Hematopoietic multipotent progenitor cell treated with erythropoietin and hydrocortisone succinate and interleukin-3 and kit ligand, for 8 days (in vitro differentiated cells): ENCODE measurements around the gene C2orf81.
A peak's percentile ranks its signal among the peaks of the same experiment; 100 is the strongest.
"Not testable (repeated sequence)": the region's sequence is repeated elsewhere in the genome, so short reads cannot be mapped to it uniquely, and the experiment has no call there.

Experiments used
- DNase-seq: peaks from one replicate; pipeline ENCODE4 v3.0.0-alpha.2; 2015

C2orf81 gene

DNA sequence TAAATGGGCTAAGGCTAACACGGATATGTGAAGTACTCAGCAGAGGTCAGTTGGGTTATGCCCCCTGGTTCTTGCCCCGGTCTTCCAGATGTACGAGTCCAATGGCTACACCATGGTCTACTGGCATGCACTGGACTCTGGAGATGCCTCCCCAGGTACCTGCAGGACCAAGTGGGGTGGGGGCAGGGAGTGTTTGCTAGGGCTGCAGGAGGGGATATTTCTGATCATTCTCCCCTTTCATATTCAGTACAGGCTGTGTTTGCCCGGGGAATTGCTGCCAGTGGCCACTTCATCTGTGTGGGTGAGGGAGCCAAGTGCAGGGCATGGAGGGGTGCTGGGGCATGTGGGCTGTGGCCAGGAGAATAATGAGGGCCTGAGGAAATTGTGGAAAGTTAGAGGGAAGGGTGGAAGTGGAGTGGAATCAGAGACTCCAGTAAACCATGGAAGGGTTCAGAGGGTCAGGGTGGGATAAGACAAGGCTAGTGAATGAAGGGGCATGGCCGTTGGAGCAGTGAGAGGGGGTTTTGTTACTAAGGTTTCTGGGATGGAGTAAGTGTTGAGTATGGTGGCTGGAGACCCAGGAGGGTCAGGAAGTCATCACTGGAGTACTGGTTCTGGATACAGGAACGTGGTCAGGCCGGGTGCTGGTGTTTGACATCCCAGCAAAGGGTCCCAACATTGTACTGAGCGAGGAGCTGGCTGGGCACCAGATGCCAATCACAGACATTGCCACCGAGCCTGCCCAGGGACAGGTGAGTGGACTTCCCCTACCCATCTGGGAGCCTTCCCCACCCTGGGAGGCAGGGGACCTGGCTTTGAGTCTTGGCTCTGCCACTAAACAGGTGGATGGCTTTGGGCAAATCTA lies 2.0 kb upstream of the C2orf81 start:
- no peak for DNase-seq

DNA sequence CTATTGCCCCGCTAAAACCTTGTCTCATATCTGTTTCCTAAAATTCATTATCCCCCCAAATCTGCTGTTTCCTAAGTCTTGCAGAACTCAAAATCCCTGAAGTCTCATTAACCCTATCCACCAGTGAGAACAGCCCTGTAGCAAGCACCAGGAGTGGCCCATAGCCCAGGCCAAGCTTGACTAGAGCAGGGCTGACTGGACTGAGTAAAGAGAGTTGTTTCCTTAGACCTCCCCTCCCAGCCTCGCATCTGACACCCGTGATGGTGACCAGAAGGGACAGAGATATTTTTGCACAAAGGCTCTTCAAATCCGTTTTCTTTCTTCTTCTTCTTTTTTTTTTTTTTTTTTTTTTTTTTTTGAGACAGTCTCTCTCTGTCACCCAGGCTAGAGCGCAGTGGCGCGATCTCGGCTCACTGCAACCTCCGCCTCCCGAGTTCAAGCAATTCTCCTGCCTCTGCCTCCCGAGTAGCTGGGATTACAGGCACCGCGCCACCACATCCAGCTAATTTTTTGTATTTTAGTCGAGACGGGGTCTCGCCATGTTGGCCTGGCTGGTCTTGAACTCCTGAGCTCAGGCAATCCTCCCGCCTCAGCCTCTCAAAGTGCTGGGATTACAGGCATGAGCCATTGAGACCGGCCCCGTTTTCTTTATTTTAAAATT lies 846 bp downstream of the C2orf81 start:
- not testable (repeated sequence) for DNase-seq

DNA sequence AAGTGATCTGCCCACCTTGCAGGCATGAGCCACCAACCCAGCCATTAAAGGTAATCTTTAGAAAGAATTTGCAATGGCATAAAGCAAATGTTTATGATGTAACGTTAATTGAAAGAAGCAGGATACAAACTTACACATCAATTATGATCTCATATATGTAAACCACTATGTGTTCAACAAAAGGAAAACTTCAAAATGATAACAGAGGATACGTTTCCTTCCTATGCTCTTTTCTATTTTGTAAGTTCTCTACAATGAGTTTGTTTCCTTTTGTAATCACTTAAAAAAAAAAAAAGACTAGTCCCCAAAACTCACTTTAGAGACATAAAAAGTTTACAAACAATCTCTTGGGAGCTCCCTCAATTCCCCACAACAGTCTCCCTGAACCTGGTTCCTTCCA lies 1.4 kb downstream of the C2orf81 start:
- DNase-seq = no peak

DNA sequence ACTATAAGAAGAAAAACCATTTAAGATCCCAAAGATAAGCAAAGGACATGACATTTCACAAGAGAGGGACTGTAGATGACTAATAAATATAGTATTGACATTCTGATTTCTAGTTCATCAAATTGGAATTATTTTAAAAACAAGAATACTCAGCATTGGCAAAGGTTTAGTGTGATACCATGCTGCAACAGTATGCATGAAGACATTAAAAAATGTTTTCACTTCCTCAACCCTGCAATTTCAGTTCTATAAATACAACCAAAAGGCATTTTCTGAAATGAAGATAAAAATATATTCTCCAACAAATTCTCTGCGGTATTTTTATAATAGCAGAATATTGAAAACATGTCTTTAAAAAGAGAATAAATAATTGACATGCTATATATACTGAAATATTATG lies 2.1 kb downstream of the C2orf81 start:
- no peak for DNase-seq

DNA sequence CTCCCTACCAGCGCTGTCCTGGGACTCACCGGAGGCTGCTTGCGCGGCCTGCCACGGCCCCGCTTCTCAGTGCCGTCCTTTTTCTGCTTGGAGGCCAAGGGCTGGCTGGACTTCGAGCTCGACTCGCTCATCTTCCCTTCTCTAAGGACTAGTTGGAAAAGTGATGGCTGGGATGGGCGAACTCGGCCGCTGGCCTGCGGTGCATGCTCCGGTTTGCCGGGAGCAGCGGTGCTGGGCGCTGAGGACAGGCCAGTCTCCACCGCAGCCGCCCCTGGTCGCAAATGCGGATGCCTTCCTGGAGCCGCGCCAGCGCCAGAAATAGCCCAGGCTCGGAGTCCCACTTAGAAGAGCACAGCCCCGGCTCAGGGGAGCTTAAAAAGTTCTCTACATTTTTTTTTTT lies 3.1 kb downstream of the C2orf81 start:
- DNase-seq = no peak

DNA sequence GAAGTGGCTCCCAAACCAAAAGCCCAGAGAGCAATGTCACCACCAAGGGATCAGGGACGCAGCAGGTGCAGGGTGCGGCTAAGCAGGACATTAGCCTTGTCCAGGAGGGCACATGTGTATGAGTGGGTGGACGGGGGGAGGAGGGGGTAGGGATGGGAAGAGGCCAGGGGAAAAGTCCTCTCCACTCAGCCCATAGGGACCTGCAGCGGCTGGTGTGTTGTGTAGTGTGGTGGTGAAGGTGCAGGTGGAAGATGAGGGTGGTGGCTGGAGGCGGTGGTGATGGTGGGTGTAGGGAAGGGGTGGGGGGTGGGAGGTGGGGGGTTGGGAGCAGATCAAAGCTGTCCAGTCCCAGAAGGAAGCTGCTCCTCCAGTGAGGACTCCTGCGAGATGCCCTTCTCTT lies 3.7 kb downstream of the C2orf81 start:
- no peak for DNase-seq

DNA sequence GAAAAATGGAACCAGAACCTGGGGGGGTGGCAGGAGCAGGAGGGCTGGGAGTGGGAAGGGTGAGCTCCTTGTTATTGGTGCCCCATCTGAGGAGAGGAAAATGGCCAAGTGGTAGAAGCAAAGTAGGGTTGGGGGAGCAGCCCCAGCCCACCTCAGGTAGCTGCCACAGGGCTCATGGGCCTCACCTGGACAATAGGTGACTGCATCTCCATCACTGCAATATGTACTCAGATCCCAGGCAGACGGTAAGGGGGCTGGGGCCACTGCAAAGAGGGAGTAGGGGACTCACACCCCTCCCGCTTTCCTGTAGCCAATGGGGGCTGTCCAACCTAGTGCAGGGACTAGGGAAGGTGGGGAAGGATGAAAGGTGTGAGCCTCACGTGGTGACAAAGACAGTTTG lies 4.2 kb downstream of the C2orf81 start:
- DNase-seq = no peak

DNA sequence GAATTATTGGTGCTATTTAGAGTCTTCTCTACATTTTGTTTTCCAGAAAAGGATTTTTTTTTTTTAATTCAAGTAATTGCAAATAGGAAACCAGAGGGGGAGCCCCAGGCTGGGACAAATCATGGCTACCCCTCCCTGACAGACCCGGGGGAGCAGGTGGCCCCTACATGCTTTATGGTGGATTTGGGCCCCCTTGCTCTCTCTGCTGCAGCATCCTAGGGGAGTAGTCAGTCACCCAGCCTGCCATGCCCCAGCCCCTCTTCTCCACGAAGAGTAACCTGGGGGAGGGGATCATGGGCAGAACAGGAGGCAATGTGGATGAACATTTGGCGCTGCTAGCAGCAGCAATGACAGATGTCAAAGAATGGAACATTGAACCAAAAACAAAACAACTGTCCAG lies 4.6 kb downstream of the C2orf81 start:
- DNase-seq = peak; percentile 22

DNA sequence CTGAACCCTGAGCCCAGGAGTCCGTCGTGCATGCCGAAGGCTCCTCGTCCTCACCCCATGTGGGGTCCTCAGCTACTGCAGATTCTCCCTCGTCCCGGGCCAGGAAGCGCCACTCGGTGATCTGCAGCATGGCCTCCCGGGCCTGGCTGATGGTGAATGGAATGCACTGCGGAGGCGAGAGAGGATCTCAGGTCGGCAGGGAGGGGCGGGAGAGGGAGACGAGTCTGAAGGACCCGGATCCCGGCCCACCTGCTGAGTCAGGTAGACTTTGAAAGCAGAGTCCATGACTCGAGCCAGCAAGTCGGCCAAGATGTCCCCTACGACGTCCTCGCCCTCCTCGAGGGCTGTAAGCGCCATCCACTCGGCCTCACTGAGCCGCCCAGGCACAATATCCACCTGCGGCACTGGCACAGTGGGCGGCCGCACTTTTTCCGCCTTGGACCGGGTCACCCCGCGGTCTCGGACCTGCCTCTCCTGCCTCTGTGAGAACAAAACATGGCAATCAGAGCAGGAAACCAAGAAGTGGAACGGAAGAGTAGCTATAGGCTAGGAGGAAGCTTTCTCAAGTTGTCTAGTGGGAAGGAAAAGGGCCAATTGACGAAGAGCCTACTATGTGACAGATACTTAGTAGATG lies 5.5 kb downstream of the C2orf81 start:
- no peak for DNase-seq

DNA sequence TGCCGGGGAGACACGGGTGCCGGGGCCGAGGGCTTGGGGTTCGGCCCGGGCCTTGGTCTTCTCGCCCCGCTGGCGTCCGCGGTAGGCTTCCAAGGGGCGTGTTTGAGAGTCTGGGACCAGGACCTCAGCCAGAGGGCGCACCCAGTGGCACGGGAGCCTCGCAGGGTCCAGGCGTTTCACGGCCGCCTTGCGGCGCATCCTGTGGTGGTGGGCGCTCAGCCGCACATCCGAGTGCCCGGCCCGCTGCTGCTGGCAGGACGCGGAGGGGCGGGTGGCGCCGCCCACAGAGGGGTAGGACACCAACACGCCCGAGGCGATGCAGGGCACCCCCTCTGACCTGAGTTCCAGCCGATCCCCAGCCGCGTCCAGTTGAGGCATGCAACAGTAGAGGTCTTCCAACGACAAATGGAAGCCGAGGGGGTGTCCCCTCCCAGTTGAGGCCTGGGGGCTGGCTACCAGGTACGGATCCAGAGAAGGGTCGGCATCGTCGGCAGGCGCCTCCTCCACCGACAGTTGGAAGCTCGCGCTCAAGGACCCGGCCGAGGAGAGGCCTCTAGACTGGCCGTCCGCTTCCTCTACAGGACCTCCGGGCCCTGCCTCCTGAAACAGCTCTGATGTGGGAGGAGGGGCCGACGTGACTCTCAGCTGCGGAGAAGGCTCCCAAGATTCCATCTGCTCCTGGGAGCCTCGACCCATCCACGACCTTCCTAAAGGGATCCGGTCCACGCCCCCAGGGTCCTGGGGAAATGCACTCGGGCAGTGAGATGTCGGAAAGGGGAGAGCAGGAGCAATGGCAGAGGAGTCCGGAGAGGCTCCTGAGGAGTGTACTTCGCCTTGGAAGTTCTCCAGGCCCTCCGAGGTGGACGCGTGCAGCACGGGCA lies 6.3 kb downstream of the C2orf81 start:
- DNase-seq = no peak

DNA sequence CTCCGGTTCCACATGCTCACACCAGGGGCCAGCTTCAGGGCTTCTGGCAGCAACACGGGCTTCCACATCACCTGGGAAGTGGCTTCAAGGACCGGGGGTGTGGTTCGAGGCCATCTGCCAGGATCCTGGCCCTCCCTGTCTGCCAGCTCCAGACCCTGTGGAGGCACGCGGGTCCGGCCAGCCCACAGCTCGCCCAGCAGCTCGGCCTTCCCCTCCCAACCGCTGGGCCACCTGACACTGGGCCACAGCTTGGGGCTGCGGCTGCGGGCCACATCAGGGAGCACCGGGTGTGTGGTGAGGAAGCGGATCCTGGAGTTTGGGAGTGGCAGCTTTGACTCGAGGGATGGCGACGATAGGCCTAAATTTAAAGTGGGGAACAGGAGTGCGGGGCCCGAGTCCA lies 7.0 kb downstream of the C2orf81 start:
- DNase-seq = no peak

DNA sequence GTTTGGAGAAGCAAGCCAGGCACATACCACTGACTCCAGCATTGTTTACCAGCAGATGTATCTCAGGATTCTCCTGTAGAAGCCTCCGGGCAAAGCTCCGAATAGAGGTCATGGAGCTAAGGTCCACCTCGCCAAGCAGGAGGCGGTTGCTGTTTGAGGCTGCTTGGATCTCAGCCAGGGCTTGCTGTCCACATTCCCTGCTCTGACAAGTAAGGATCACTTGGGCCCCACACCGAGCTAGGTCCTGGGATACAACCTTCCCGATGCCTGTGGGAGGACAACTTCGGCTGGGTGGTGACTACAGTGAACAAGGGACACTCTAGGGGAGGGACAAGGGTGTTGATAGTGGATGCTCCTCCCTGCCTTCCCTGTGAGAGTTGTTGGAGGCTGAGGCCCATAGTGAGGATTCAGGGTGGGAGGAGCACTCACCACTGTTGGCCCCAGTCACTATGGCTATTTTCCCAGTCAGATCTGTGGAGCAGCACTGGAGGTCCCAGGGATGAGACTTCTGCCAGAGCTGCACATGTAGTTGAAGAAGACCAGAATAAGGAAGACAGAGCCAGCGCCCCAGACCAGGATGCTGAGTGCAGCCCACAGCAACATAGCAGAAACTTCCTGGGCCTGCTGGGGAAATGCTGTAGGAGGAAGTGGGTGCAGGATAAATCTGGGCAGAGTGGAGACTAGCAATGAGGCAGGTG lies 8.3 kb downstream of the C2orf81 start:
- no peak for DNase-seq

DNA sequence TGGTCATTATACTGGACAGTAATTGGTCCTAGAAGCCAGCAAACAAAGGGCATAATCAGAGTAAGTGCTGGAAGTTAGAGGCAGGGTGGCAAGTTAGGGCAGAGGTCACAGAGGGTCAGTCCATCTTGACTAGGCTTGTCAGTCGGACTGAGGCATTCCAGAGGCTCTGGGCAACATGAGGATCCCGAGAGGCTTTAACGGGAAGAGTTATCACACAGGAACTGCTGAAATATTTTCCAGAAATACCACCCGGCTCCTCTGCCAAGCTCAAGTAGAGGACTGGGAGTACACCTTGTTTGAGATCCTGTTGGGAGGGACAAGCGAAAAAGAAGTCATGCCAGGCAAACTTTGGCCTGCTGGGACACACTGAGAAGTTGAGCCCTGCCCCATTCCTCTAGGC lies 13.7 kb downstream of the C2orf81 start:
- no peak for DNase-seq

DNA sequence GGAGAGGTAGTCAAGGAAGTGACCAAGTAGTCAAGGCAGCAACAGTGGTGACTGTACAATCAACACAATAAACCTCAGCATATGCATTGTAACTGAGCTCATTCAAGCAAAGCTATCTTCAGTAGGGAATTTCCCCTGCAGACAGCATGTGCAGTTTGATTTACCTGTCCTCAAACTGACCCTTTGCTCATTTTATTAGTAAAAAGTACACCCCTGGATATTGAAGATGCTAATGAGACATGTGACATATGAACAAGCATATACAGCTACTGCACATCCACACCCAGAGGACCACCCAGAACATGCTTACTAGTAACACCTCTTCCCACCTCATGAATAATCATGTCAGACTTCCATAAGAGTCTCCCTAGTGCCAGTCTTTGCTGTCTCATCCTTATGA lies 15.4 kb downstream of the C2orf81 start:
- no peak for DNase-seq

DNA sequence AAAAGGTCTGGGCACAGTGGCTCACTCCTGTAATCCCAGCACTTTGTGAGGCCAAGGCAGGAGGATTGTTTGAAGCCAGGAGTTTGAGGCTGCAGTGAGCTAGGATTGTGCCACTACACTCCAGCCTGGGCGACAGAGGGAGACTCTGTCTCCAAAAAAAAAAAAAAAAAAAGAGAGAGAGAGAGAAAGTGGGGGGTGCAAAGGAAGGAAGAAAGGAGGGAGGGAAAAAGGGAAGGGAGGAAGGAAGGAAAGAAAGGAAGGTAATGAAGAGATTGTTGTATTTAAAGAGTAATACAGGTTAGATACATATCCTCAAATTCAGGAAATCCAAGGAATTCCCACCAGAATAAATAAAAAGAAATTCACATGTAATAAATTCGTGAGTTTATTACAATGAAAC lies 19.5 kb downstream of the C2orf81 start:
- DNase-seq = no peak

DNA sequence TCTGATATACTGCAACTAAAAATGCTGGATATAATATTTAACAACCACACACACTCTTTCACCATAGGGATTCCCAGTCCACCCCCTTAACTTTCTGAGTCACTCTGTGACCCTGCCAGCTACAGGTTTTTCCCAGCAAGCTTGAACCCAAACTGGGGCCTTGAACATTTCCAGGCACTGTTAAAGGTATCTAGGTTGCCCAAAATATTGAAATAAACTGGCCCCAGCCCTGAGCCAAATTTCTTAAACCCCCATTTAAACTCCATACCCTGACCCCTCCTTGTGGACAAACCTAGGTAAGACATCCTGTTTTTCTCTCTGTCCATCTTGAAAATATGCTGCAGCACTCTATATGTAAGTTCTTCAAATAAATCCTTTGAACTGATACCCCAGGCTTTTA lies 21.6 kb downstream of the C2orf81 start:
- peak; percentile 68 for DNase-seq

DNA sequence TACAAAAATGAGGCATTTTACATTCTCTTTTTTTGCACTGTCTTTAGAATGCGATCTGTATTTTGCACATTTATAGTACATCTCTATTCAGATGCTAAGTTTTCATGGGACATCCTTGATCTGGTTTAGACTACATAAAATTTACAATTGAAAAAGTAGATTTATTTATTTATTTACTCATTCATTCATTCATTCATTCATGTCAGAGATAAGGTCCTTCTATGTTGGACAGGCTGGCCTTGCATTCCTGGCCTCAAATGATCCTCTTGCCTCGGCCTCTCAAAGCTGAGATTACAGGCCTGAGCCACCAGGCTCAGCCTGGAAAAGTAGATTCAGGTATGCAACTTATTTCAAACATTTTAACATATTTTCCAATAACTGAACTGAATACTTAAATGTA lies 25.3 kb downstream of the C2orf81 start:
- DNase-seq = no peak

DNA sequence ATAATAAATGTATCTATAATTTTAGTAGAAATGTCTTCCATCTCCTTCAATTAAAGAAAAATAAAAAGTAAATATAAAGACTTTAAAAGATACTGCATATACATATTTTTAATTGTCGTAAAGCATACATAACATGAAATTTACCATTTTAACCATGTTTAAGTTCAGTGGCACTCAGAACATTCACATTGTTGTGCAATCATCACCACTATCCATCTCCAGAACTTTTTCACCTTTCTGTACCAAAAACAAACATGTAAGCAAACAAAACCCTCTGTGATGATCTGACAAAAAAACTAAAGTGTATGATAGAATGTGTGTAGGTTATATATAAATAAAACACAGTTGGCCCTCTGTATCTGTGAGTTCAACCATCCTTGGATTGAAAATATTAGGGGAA lies 27.9 kb downstream of the C2orf81 start:
- no peak for DNase-seq

DNA sequence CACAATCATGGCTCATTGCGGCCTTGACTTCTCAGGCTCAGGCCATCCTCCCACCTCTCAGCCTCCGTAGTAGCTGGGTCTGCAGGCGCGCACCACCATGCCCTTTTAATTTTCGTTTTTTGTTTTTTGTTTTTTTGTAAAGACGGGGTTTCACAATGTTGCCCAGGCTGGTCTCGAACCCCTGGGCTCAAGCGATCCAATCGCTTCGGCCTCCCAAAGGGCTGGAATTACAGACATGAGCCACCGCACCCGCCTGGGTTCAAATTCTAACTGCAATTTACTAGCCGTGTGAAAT lies 29.0 kb downstream of the C2orf81 start:
- no peak for DNase-seq

DNA sequence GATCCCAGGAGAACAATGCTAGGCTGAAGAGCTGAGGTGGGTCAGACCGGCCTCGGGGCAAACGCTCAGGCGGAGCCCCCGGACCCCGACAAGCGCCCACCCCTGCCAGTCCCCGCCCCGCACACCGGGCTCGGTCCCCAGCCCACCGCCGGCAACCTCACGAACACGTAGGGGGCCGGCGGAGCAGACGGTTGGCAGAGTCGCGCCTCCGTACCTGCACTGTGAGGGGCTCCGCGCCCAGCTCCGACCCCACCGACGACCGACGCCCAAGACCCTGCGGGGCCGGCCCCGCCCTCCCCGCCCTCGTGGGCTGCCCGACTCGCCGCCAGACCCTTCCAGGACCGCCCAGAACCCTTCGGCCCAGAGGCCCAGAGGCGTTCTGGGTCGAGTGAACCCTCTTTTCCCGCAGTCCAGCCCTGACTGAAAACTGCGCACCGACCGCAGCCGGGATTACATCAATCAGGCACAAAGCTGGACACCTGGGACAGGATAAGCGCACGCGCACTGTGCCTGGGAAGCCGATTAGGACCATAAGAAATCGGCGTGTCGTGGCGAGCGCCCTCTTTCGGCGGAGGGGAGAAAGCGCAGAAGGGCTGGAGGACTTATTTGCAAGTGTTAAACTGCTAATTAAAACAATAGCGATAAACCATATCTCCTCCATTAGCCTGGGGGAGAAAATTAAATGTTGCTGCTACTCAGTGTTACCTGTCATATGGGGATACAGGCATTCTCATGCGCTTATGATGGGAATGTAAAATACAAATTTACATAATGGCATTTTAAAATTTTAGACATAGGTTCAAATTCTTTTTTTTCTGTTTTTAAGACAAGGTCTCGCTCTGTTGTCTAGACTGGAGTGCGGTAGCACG lies 29.6 kb downstream of the C2orf81 start:
- DNase-seq = peak; percentile 96

DNA sequence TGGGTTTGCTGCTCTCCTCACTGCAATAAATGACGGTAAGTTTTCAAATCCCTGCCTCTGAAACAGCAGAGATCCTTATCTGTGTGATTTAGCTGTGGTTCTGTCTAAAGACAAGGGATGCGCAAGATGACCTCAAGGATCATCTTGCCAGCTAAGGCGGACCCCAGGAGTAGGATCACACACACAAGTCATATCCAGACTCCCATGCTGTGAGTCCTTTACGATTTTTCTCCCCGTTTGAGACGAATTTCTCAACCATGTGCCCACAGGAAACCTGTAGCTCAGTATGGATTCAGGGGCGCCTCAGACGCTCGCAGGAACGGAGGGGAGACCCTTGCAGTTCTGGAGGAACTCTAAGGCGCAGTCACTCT lies 30.2 kb downstream of the C2orf81 start:
- DNase-seq = peak; percentile 33

DNA sequence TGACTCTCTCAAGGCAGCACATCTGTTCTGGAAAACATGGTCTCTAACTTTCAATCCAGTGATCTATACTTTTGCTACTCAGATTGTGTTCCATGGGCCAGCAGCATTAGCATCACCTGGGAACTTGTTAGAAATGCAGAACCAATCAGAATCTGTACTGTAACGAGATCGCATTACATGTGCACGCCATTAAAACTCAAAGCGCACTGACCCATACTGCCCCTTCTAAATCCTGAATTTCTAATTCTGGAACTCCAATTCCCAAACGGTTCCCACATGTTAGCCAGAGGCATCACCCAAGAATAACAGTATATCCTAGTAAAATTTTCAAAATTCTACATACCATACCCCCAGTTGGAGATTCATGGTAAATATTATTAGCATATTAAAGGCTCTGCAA lies 30.8 kb downstream of the C2orf81 start:
- no peak for DNase-seq
